OCI-M2 (cell line): ENCODE data around the gene DDX41.
"Not testable (repeated sequence)": the region's sequence is repeated elsewhere in the genome, so short reads cannot be mapped to it uniquely, and the experiment has no call there.

ENCODE experiments used
- DNase-seq: peaks from one replicate; lab custom pipeline; 2025; ENCODE audit not compliant: unreplicated experiment; lab: John Stamatoyannopoulos, UW

The DDX41 gene

DNA sequence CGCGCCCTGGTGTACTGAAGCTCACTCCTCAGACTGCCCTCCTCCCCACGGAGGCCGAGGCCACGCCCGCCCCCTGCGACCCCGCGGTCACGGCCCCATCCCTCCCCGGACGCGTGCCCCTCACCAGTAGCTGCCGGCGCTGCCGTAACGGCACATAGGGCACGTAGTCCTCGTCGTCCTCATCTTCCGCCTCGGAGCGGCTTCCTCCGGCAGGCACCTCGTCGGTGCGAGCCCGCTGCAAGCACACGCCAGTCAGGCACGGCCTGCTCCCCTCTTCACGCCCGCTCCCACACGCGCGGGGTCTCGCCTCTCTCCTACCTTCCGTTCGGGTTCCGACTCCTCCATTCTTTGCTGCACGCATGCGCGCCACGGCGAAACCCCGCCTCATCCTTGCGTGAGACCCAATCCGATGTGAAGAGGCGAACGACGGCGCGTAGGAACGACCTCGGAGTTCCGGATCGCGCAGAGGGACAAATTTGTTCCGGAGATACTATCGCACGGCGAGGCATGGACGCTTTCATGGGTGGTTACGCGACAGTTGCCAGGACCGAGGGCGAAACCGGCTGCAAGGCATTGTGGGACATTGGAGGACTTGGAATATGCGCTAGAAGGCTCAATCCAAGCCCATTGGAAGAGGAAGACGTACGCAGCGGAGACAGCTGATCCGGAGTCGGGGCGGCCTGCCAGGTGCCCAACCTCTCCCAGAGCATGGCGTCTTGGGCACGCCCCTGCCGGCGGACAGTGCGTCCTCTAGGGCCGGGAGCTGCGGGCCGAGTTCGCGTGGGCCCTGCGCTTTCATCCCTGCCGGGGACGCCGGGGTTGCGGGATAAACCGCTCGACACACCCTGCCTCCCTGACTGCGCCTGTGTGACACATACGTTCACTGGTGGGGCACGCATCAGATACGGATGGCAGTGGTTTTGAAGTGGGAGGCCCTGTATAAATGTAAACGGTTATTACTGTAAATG lies at the start of gene DDX41:
Gene DDX41 (minus strand): TSS at position 361 of the 968 bp plus-strand sequence. CDS start 16 bp downstream, at position 345.
- peak; percentile 83 for DNase-seq

DNA sequence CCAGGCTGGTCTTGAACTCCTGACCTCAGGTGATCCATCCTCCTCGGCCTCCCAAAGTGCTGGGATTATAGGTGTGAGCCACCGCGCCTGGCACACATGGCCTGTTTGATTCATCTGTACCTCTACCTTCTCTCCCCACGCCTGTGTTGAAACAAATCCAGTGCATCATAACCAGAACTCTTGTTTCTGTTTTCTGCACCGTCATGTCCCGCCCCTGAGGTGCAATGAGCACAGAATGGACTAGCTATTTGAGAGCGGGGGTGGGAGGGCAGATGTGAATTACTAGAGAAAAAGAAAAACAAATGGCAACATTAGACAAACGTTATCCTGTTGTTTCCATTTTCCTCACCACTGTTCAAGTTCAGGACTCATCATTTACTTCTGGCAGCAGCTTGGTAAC lies 48.3 kb upstream of the DDX41 start:
- DNase-seq, result no peak

DNA sequence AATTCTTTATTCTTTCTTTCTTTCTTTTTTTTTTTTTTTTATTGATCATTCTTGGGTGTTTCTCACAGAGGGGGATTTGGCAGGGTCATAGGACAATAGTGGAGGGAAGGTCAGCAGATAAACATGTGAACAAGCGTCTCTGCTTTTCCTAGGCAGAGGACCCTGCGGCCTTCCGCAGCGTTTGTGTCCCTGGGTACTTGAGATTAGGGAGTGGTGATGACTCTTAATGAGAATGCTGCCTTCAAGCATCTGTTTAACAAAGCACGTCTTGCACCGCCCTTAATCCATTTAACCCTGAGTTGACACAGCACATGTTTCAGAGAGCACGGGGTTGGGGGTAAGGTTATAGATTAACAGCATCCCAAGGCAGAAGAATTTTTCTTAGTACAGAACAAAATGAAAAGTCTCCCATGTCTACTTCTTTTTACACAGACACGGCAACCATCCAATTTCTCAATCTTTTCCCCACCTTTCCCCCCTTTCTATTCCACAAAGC lies 42.7 kb upstream of the DDX41 start:
- not testable (repeated sequence) for DNase-seq

DNA sequence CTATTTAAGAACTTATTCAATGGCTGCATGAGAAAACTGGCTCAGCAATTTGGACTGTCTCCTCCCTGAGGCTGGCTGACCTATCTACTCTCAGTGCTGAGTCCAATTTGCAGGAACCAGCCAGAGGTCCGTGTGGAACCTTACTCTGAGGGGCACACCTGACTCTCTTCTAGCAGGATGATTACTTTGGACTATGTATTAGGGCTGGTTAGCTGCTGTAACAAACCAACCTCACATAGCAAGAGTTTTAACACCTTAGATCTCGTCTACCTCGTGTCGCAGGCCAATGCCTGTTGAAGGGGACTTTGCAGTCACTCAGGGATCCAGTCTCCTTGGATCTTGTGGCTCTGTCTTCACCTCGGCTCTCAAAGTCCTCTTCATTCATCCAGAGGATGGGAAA lies 41.0 kb upstream of the DDX41 start:
- no peak for DNase-seq

DNA sequence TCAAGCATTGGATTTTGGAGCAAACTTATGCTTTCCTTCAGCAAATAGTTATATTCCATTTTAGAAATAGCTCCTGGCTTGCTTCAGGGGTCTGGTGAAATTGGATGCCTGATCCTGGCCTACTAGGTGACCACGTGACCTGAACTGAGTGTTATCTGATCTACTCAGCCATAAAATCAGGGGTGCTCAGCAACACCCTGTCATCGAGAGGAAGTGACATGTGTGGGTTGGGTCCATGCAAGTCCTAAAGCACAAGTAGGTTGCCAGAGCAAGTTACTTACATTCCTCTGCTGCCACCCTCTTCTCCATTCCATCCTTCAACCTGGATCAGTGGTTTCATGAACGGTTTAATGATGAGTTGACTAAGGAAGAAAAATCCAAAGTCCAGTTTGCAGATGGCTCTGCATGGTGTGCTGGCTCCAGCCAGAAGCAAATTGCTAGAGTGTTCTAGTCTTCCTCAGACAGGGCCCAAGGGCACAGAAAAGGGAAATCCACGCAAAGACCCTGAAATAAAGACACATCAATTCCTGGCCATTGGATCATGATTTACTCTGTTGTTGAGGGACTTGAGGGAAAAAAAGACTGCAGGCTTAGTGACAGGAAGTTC lies 40.4 kb upstream of the DDX41 start:
- no peak for DNase-seq

DNA sequence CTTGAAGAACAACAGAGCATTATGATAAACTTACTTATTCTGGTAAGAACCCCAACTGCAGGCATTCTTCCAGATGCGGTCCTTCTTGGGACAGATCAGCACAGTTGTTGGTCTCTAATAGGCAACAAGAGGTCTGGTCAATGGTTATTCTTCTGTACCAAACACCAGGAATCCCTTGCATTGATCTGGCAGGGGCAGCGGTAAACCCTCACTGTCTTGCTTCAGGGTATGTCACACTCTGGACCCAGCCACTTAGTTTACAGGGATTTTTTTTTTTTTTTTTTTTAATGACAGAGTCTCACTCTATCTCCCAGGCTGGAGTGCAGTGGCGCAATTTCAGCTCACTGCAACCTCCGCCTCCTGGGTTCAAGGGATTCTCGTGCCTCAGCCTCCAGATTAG lies 38.9 kb upstream of the DDX41 start:
- DNase-seq, result no peak

DNA sequence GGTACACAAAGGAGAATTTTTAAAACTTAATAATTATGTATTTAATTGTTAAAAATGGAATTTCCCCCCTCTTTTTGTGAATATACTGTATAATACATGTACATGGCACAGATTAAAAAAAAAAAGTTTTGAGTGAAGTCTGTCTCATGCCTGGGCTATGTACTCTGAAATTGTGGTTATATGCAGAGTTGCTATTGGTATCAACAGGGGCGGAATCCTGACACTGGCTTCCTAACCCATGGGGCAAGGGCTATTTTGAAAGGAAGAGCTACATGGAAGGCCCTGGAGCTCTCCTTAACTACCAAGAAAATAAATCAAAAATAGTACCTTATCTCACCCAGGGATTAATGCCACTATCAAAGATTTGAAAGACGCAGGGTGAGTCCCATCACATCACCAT lies 38.5 kb upstream of the DDX41 start:
- no peak for DNase-seq

DNA sequence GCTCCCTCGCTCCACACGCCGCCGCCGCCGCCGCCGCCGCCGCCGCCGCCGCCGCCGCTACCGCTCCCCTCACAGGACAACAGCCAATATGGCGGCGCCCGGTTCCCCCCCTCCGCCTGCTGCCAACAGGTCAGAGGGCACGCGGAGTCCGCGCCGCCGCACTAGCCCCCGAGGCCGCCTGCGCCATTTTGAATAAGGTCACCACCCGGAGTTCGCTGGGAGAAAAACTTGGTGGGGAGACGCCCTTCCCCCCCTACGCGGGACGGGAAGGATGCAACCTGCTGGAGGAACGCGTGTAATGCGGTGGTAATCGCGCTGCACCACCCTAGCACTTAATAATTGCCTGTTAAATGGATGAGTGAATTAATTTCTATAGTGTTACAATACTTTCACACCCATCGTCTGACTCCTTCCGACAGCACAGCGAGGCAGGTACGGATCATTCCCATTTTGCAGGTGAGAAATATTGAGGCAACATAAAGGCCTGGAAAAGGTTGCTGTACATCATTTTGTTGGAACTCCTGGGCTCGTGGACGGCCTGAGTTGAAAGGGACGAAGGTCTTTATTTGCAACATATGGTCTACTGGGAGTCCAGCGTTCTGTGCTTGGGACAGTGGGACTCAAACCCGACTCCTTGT lies 37.8 kb upstream of the DDX41 start, which contains the start of gene FAM193B:
Gene FAM193B (minus strand): TSS at position 90 of the 638 bp plus-strand sequence. CDS start 105 bp downstream, outside the sequence.
- peak; percentile 29 for DNase-seq

DNA sequence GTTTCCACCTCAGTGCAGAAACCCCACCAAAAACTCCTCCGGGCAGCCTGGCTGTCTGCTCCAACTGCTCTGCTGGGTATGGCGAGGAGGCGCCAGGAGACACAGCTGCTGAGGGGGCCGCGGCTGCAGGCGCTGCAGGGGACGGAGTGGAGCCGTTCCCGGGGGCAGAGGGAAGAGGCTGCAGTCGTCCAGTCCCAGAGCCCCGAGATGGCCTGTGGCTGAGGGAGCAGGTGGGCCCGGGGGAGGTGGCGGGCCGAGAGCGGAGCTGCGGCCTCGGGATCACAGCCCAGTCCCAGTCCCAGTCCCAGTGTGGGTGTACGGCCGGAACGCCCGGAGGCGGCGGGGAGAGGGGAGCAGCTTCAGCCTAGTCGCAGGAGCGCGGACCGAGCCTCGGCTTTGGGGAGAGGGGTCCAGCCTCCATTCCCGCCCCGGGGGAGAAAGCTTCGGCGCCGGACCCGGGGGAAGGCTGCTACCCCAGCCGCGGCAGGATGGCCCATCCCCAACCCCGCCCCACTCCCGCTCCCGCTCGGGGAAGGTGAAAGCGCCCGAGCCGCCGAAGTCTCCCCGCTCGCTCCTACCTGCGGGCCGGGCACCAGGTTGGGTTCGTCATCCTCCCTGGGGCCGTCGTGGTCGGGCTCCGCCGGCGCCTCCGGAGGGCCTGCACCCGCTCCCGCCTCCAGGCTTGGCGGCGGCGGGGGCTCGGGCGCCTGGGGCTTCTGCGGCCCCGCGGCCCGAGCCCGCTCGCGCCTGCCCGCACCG lies 37.1 kb upstream of the DDX41 start:
- no peak for DNase-seq

DNA sequence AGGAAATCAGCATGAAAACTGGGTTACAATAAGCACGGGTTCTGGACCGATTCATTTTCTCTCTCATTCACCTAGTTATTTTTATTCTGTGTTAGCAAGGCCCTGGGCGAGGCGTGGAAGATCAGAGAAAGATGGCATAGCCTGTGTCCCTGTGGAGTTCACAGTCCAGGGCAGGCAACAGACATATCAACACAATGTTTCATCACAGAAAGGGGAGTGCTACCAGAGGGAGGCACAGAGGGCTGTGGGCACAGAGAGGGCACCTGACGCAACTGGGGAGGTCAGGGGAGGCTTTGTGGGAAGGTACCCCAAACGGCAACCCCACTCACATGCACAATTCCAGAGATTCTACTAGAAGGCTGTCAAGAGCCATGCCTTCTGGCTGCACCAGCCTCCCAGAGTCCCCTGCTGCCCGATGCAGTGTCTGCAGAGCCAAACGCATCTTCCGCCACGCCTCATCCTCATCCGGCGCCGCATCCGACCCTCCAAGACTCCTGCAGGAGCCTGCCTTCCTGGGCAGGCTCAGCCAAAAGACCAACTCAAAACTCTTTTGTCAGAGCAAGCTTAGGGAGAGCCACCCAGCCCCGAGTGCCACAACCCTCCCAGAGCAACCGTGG lies 36.2 kb upstream of the DDX41 start:
- no peak for DNase-seq

DNA sequence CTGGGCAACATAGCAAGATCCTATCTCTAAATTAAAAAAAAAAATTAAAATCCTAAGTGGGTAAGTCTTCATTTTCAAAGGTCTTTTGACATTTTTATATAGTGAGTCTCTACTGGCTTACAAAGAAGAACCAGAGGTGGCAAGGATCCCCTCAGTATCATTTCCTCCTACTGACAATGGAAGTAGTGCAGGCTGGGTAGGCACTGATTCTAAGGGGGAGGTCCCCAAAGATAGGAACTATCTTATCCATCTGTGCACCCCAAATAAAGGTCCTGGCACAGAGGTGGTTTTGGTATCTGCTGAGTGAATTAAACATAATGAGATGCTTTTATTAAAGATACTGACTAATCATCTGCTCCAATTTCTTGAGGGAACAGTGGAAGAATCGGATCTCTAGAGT lies 33.4 kb upstream of the DDX41 start:
- no peak for DNase-seq

DNA sequence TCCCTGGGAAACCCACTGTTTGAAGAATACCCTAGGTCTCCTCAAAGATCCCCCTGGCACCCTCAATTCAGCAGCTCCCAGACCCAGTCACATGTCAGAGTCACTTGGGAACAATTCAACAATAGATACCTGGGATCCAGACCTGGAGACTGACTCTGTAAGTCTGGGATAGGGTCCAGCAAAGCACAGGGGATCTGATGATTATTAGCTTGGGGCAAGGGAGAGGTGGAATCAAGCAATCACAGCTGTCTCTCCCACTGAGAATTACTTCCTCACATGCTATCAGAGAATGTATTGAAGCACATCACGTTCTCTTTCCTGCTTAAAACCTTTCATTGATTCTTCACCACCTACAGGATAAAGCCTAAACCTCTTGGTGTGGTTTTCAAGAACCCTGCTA lies 31.7 kb upstream of the DDX41 start:
- no peak for DNase-seq

DNA sequence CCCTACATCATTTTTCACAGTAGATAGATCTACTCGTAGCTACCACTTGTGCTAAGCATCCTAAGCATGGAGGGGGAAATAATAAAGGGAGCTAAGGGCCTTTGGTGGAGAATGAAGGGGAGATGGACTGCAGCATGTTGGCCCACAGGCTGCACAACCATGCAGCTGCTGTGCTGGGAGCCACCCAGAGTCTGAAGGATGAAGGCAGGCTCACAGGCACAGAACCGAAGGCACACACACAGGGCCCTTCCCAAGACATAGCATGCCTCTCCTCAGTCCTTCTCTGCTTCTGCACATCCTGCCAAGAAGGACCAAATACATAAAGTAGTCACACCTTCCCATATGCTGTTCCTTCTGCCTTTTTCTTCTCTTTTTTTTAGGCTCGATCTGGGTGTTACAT lies 31.0 kb upstream of the DDX41 start:
- no peak for DNase-seq

DNA sequence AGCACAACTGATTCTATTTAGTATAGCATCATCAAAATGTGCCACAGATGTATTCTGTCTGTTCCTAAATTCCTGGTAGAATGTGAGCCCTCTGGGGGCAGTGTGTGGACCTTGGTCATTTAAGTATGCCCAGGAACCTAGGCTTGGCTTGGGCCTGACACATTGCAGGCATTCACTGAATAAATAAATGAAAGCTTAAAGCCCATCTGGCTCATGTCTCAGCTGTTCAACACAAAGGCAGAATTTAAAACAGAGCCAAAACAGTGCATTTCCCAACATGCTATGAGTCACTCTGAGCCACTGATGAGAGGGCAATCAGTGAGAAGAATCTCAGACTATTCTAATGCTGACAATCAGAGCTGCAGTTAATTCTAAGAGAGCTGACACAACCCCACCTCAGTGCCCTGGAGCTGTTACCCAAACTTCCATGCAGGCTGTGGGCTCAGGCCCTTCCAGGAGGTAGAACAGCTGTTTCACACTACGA lies 29.5 kb upstream of the DDX41 start:
- DNase-seq, result no peak

DNA sequence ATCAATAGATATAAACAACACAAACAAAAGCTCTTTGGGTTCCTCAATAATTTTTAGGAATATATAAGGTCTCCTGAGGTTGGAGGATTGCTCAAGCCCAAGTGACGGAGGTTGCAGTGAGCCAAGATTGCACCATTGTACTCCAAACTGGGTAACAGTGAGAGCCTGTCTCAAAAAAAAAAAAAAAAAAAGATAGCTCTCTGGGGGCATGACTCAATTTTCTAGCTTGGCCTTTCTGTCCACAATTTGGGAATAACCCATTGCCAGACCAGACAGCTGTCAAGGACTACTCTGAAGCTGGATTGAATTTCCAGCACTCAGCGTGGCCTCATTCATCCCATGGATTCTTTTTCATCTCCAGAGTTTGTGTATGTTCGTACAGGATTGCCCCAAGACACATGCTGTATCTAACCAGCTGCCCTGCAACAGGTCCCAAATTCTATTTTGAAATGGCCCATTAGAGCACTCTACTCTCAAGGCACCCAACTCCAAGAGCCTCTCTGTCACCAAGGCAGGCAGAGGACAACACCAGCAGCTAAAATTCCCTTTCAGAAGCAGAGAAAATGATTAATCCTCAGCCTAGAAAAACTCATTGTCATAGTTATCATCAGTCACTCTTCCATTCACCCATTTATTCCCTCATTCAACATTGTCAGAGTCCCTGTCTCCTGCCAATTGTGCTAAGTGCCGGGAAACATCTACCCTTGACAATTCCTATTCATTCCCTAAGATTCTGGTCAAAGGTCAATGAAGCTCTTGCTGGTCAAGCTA lies 28.9 kb upstream of the DDX41 start:
- DNase-seq, result no peak

DNA sequence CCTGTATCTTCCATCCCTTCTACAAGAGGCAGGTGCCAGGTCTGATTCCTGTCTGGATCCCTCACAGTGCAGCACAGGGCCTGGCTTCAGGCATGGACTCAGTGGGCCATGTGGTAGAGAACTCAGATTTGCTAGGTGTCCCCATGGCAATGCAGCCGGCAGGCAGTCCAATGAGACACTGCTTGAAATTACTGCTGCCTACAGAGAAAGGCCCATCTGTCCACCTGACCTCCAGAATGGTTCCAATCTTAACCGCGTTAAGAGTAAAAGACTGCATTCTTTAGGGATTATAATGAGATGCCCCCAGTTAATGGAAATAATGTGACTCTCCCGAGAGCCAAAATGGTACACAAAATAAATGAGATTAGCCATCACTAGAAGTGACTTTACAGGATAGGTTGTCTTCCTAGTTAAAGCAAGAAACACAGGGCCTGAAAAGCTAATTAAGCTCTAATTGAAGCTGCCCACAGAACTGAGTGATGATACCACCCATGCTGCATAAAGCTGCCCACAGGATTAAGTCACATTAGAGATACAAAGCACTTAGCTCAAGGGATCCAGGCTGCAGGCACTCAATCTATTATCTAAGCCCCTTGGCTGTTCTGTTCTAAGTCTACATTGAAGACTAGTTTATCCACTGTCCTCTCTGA lies 26.2 kb upstream of the DDX41 start:
- no peak for DNase-seq

DNA sequence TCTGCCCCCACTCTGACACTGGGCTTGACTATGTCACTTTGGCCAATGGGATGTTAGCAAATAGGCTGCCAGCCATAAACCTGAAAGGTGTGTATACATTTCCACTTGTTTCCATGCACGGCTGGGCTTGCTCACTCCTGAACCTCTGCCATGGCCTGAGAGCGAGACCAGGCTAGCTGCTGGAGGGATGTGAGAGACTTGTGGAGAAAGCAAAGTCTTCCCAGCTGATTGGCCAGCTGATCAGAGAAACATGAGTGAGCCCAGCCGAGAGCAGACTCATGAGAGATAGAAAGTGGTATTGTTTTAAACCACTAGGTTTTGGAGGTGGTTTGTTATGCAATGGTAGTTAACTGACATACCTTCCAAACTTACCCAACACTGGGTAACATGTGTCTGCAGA lies 23.7 kb upstream of the DDX41 start:
- no peak for DNase-seq

DNA sequence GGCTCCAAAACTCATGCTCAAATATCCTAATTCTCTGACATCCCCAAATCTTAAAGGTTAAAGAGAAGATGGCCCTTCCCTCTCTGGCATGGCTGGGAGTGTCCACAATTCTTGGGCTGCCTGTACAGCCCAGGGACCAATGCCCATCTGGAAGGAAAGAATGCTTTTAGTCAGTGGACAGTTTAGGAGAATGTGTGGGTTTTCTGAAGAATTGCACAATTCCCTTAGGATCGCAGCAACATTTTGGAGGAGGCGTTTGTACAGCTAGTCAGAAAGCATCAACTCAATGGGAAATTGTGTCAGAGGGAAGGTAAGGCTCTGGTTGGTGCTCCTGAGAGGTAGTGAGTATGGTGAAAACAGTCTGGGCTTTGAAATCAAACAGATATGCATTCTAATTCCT lies 22.6 kb upstream of the DDX41 start:
- no peak for DNase-seq

DNA sequence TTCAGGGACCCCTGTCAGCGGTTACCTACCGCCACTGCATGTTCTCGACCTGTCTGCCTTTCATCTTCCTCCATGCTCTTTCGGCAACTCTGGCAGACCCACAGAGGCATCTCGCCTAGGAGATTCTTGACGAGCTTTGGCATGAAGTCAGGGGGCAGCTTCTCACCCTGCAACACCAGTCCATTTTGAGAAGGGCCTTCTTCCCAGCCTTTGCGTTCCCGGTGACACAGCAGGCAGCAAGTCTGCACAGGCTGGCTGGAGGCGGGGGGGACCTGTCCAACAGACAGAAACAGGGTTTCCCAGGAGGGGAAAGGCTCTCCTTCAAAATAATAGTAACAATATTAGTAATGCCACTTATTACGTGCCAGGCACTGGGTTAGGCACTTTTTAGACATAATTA lies 22.1 kb upstream of the DDX41 start:
- no peak for DNase-seq
